ENCODE data around the gene WWOX. TPM values are rescaled to one million over a fixed set of nuclear protein-coding genes. Genes with fewer than 3 reads are reported as not detected.
A peak's percentile ranks its signal among the peaks of the same experiment; 100 is the strongest.

The WWOX gene
- total RNA-seq, 2 donors from 2014 or later: 12.6 to 17.2 TPM

DNA sequence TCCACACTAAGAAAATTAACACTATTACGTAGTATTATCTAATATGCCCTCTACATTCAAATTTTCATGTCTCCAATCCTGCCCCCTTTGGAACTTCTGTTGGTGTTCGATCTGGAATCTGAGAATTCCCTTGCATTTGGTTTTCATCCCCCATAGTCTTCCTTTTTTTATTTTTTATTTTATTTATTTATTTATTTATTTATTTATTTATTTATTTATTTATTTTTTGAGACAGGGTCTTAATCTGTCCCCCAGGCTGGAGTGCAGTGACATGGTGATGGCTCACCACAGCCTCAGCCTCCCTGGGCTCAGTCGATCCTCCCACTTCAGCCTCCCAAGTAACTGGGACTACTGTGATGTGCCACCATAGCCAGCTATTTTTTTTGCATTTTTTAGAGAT, 911.8 kb downstream of the WWOX start:
- no peak for DNase-seq (ENCODE audit: low spot score in 2 of 2)
- Mint-ChIP-seq H3K27ac (no peak overlapping the region), H3K36me3 (no peaks in the 10 kb centered on the region), H3K9me3 (no peaks in the 10 kb centered on the region)
- no peak for ATAC-seq

DNA sequence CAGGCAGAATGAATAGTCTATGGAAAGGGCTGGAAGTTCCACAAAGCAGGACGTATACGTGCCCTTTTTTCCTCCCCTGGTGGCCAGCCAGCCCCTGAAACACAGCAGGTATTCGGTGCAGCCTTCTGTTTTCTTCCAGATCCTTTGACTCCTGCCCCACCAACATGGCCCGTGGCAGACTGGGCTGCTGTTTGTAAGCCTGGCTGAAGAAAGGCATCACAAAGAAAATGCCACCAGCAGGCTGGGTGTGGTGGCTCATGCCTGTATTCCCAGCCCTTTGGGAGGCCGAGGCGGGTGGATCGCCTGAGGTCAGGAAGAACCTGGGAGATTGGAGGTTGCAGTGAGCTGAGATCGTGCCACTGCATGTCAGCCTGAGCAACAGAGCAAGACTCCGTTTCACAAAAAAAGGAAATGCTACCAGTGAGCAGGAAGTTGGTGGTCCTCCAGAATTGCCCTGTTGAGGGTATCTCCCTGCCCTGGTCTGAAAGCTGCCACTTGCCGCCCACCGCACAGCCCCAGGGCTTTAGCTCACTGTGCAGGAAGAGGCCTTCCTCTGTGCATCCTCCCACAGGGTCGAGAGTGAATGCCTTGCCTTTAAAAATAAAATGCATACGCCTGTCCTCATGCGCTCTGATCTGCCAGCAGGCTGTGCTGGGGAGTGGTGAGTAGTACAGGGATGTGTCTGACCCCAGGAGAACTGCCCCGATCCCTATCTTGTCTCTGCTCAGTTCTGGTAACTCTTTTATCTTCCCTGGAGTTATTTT, 913.4 kb downstream of the WWOX start:
- DNase-seq (ENCODE audit: low spot score in 2 of 2) (no peak), ATAC-seq (no peak)
- no peak overlapping the region for H3K27ac Mint-ChIP-seq
- no peaks in the 10 kb centered on the region for H3K9me3 Mint-ChIP-seq
- H3K36me3 Mint-ChIP-seq: no peaks in the 10 kb centered on the region

DNA sequence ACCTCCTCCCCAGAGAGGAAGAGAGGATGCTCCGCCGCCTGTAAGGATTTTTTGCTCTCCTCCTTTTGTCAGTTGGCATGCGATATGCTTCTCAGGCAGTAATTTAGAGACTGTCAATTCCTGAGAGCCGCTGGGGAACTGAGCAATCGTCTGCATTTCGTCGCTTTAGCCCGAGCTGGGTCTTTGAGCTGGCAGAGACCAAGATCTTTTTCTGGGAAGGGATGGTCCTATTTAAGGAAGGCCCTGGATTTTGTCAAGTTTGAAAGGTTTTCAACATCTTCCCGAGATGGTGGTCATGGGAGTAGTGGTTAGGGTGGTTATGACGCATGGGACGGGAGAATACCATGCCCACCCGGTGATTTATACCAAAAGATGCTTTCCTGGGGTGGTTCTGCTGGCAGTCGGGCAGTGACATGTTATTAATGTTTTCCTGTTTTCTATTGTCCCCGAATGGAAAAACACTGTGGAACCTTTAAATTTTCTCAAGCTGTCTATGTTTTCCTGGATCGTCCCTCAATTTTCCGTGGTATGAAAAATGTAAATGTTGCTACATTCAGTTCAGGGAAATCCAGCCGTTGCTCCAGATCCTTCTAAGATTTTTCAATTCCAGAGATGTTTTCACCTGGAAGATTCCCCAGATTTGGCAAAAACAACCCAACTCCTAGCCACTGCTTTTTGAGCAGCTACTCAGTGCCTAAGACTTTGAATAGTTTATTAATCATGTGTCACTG, 914.6 kb downstream of the WWOX start:
- Mint-ChIP-seq H3K27ac (no peak overlapping the region), H3K36me3 (no peaks in the 10 kb centered on the region), H3K9me3 (no peaks in the 10 kb centered on the region)
- ATAC-seq (no peak), DNase-seq (ENCODE audit: low spot score in 2 of 2) (no peak)

DNA sequence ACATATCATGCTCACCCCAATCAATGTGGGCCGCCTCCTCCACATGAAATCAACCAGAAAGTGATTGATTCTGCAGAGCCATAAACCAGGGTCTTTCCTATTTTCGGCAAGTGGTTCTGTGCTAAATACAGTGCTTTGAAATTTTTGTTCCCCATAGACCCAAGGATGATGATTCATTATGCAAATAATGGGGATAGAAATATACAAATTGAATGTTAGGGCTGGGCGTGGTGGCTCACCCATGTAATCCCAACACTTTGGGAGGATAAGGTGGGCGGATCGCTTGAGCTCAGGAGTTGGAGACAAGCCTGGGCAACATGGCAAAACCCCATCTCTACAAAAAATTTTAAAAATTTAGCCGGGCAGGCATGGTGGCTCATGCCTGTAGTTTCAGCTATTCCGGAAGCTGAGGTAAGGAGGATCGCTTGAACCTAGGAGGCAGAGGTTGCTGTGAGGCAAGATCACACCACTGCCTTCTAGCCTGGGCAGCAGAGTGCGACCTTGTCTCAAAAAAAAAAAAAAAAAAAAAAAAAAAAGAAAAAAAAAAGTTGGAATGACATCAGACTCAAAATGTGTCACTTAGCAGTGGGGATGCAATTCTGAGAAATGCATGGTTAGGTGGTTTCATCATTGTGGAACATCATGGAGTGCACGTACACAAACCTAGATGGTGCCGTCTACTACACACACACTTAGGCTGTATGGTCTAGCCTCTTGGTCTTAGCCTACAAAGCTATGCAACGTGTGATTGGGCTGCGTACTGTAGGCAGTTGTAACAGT, 919.4 kb downstream of the WWOX start:
- ATAC-seq: peak; percentile 18 to 47
- Mint-ChIP-seq H3K36me3 (no peaks in the 10 kb centered on the region), H3K27ac (no peak overlapping the region)

DNA sequence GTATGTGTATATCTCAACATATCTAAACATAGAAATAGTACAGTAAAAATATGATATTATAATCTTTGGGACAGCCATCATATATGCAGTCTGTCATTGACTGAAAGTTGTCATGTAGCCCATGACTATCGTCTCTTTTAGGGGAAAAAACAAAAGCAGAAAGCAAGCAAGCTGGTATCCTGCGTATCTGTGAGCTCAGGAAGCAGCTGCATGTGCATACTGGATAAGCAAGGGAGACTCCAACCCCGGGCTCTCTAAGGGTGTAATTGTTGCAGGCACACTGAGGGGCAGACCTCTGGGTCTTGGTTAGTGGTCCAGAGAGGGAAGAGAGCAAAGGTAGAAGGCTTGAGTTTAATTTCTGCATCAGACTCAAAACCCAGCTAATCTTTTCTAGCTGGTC, 920.0 kb downstream of the WWOX start:
- DNase-seq (ENCODE audit: low spot score in 2 of 2) (no peak), ATAC-seq (no peak)
- no peaks in the 10 kb centered on the region for H3K9me3 Mint-ChIP-seq
- H3K36me3 Mint-ChIP-seq: no peaks in the 10 kb centered on the region
- peak overlapping the region in 1 of 2 donors; percentile 4 for H3K27ac Mint-ChIP-seq

More for the DNA sequence above, 919.4 kb downstream of the WWOX start:
- DNase-seq (ENCODE audit: low spot score in 2 of 2): no peak
- no peaks in the 10 kb centered on the region for H3K9me3 Mint-ChIP-seq

DNA sequence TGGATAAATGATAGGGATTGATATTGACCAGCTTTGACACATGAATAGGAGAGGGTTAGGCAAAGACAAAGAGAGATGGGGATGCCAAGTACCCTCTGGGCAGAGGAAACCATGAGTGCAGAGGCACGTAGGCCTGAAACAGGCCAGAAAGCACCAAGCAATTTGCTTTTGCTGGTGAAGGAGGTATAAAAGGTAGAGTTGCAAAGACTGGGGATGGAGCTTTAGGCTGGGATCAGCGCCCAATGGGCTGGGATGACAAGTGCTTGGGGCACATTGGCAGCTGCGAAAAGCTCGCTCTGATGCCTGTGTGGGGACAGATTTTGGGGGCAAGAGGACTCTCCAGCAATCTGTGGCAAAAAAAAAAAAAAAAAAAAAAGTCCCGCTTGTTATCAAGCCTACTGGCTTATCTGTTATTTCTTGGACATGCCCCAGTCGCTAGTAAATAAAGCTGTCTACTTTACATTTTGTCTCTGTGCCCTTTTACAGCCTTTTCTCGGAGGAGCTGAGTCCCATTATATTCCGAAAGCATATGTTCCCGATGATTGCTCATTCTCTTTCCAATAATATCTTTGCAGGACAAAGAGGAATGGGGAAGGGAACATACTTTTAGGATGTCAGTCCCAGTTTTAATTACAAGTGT, 922.7 kb downstream of the WWOX start:
- H3K36me3 Mint-ChIP-seq: no peaks in the 10 kb centered on the region
- H3K27ac Mint-ChIP-seq: no peak overlapping the region
- ATAC-seq: no peak
- no peaks in the 10 kb centered on the region for H3K9me3 Mint-ChIP-seq
- no peak for DNase-seq (ENCODE audit: low spot score in 2 of 2)

DNA sequence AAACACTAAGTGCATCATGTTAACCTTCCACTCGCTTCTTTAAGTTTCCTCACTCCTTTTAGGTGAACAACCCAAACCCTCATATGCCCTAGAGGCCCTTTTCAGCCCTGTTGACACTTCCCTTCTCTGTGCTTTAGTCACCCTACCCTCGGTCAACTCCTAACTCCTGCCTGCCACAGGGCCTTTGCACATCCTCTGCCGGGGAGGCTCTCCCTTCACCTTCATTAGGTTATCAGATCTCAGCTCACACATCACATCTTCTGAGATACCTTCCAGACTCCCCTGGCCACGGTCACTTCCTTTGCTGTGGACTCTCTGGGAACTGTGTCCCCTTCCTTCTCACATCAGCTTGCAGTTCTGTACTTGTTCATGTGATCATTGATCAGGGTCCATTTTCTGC, 926.7 kb downstream of the WWOX start:
- Mint-ChIP-seq H3K27ac (no peak overlapping the region), H3K36me3 (no peaks in the 10 kb centered on the region), H3K9me3 (no peaks in the 10 kb centered on the region)
- ATAC-seq: no peak
- no peak for DNase-seq (ENCODE audit: low spot score in 2 of 2)

DNA sequence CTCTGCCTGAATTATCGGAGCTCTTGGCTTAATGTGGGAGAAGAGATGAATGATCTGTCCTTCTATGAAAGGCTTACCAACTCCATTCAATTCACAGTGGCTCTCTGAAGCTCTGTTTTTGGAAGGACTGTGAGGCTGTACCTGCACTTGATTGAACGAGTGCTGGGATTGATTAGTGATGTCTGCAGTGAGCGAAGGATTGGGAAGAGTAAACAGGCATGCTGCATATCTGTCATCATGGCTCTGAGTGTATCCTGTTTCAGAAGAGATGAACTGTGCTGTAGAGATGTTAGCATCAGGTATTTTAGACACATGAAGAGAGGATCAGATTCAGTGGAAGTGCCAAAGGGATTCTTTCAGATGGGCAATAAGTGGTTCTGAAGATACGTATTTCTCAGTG, 937.1 kb downstream of the WWOX start:
- Mint-ChIP-seq H3K27ac (no peak overlapping the region), H3K9me3 (peaks cover 5 to 7% of the 10 kb centered on the region in 2 donors), H3K36me3 (peaks cover 0 to 5% of the 10 kb centered on the region in 2 donors)
- DNase-seq (ENCODE audit: low spot score in 2 of 2) (no peak), ATAC-seq (no peak)

DNA sequence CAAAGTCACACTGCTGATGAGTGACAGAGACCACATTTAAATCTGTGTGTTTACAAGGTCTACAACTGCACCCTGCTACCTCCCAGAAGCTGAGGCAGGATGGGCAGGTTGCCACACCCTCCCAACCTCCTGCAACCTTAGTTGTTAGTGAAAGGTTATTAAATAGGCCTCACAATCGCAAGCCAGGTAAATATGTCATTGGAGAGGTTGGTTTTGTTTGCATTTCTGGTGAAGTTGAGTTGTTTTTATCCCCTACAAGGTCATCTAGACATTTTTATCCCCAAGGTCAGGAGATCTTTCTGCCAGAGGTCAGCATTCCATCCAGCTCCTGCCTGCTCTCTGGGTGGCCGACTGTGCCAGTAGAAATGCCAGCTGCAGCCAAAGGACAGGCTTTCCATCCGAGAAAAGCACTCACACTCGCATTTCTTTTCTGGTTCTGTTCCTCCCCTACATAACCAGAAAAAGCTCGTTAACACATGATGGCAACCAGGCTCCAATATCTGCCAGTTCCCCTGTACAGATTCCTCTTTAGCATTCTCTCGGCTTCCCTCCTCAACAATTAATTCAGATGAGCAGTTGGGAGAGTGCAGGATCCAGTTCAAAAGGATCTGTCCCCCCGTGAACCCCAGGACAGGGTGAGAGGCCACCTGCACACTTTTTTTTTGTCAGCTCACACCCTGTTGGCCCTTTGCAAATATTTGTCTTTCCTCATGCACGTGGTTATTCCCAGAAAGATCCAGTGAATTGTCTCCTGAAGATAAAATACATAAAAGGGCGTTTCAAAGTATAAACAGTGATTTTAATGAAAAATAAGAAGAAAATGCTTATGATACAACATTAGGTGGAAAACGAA, 938.3 kb downstream of the WWOX start:
- DNase-seq (ENCODE audit: low spot score in 2 of 2) (no peak), ATAC-seq (no peak)
- Mint-ChIP-seq H3K36me3 (peaks cover 0 to 5% of the 10 kb centered on the region in 2 donors), H3K9me3 (peaks cover 5 to 7% of the 10 kb centered on the region in 2 donors), H3K27ac (no peak overlapping the region)

DNA sequence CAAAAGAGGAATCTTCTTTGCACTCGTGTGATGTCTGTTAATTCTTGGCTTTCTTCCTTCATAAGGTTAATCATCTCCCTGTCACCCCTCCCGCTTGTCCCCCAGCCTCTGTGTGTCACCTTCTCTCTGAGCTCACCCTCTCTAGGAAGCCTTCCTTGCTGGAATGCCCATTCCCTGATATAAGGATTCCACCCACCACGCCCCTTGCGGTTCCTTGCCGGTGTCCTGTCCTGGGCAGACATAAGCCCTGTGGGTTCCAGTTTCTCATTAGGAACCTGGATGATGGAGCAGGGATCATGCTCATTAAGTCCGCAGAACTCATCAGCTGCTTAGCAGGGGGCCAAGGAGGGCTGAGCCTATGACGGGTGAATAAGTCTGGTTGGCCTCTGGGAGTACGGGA, 941.8 kb downstream of the WWOX start:
- Mint-ChIP-seq H3K36me3 (peaks cover 0 to 5% of the 10 kb centered on the region in 2 donors), H3K27ac (no peak overlapping the region), H3K9me3 (peaks cover 0 to 3% of the 10 kb centered on the region in 2 donors)
- no peak for DNase-seq (ENCODE audit: low spot score in 2 of 2)
- ATAC-seq: no peak

DNA sequence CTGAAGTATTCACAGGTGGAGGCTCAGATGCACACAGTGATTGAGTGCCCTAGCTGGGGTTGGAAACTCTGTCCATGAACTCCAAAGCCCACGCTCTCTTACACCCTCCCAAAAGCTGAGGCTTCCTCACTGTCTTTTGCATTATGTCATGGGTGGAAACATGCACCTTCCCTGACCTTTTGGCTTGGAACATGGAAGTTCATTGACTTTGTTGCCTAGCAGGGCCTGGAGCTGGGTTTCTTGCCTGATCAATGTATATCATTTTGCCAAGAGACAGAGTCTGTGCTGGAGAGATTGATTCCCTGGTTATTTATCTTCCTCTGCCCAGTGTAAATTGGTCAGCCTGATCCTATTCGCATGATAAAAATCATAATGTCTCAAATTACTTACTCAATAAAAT, 942.7 kb downstream of the WWOX start:
- no peak for ATAC-seq
- no peak for DNase-seq (ENCODE audit: low spot score in 2 of 2)
- Mint-ChIP-seq H3K36me3 (peaks cover 0 to 5% of the 10 kb centered on the region in 2 donors), H3K27ac (no peak overlapping the region), H3K9me3 (peaks cover 0 to 3% of the 10 kb centered on the region in 2 donors)

DNA sequence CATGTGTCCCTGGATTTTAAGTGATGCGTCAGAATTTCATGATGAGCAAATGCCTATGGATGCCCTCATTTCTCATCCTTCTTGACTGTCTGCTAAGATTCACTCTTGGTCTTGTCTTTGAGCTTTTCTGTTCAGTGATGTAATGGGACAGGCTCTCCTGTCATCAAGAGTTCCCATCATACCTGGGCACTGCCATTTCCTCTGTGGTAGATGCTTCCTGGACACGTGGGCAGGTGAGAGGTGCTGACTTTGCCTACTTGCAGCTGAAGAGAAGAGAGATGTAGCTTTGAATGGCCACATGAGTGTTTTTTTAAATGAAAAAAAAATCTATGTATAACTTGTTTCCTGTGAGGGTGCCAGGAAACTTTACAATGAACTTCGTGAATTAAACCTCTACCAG, 943.4 kb downstream of the WWOX start:
- peak in 1 of 2 donors; percentile 6 for DNase-seq (ENCODE audit: low spot score in 2 of 2)
- H3K9me3 Mint-ChIP-seq: peaks cover 0 to 3% of the 10 kb centered on the region in 2 donors
- H3K36me3 Mint-ChIP-seq: peaks cover 0 to 5% of the 10 kb centered on the region in 2 donors
- H3K27ac Mint-ChIP-seq: peak overlapping the region in 1 of 2 donors; percentile 77
- peak; percentile 28 to 69 for ATAC-seq

DNA sequence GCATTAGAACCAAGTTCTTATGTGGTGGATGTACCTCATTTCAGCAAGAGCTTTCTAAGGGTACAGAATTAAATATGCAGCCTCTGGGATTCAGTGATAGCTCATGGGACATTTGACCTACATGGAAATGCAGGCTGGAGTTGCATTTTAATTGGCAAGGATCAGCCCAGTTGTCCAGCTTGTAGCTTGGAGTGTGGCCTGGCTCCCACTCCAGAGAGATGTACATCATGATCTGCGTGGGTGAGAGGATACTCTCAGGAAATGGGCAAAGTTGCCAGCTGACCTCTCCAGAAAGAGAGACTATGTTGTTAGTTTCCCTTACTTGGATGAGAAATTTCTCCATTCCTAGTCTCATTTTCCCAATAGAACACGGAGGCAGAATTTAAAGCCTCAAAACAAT, 945.7 kb downstream of the WWOX start:
- no peak for ATAC-seq
- Mint-ChIP-seq H3K27ac (no peak overlapping the region), H3K36me3 (peaks cover 0 to 5% of the 10 kb centered on the region in 2 donors), H3K9me3 (no peaks in the 10 kb centered on the region)
- DNase-seq (ENCODE audit: low spot score in 2 of 2): no peak

DNA sequence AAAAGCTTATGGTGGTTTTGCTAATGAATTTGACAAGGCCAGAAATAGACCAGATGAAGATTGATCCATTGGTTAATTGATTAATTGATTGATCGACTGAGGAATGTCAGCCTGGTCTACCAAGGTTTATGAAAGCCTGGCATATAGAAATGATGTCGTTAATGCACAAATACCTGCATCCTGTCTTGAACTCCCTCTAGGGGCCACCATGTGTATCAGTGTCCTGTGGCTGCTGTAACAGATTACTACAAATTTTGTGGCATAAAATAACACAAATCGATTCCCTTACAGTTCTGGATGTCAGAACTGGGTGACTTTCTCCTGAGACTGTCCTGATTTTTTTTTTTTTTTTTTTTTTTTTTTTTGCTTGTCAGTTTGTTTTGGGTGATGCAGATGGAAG, 947.9 kb downstream of the WWOX start:
- ATAC-seq: no peak
- no peak for DNase-seq (ENCODE audit: low spot score in 2 of 2)
- H3K9me3 Mint-ChIP-seq: no peaks in the 10 kb centered on the region
- H3K36me3 Mint-ChIP-seq: peaks cover 0 to 5% of the 10 kb centered on the region in 2 donors
- H3K27ac Mint-ChIP-seq: peak overlapping the region in 1 of 2 donors; percentile 59

DNA sequence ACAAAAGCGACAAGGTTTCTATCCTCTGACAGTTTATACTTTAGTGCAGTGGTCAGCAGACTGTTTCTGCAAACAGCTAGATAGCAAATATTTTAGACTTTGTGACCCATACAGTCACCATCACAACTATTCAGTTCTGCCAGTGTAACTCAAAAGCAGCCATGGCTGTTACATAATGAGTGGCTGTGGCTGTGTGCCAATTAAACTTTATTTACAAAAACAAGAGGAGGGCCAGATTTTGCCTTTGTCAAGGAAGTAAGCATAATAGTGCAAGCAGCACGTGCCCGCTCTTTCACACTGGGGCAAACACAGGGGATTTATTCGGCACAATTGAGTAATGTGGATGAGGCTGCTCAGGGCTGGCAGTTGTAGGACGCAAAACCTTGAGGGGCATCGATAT, 949.6 kb downstream of the WWOX start:
- H3K27ac Mint-ChIP-seq: no peak overlapping the region
- DNase-seq (ENCODE audit: low spot score in 2 of 2) (no peak), ATAC-seq (no peak)
- no peaks in the 10 kb centered on the region for H3K36me3 Mint-ChIP-seq
- H3K9me3 Mint-ChIP-seq: peaks cover 0 to 5% of the 10 kb centered on the region in 2 donors

DNA sequence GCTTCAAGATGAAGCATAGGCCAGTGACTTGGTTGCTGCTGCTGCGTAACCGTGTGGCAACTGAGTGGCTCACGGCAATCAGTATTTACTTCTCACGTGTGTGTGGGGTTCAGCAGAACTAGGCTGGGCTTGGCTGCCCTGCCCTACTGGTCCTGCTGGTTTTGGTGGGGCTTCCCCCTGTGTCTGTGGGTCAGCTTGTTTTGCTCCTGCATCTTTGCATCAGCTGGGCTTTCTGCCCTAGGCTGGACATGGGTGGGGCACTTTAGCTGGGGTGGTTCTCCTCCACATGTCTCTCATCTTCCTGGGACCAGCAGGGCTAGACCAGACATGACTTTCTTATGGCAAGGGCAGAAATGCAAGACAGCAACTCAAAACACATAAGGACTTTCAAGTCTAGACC, 950.6 kb downstream of the WWOX start:
- Mint-ChIP-seq H3K27ac (no peak overlapping the region), H3K36me3 (no peaks in the 10 kb centered on the region), H3K9me3 (peaks cover 0 to 5% of the 10 kb centered on the region in 2 donors)
- ATAC-seq: no peak
- DNase-seq (ENCODE audit: low spot score in 2 of 2): no peak
